ENCODE data around the gene NOP14. TPM values are rescaled to one million over a fixed set of nuclear protein-coding genes. Genes with fewer than 3 reads are reported as not detected.

NOP14 gene
- polyA plus RNA-seq, 1 of the 3 experiments (the other 2 are of a cell fraction) = 9.8 TPM

DNA sequence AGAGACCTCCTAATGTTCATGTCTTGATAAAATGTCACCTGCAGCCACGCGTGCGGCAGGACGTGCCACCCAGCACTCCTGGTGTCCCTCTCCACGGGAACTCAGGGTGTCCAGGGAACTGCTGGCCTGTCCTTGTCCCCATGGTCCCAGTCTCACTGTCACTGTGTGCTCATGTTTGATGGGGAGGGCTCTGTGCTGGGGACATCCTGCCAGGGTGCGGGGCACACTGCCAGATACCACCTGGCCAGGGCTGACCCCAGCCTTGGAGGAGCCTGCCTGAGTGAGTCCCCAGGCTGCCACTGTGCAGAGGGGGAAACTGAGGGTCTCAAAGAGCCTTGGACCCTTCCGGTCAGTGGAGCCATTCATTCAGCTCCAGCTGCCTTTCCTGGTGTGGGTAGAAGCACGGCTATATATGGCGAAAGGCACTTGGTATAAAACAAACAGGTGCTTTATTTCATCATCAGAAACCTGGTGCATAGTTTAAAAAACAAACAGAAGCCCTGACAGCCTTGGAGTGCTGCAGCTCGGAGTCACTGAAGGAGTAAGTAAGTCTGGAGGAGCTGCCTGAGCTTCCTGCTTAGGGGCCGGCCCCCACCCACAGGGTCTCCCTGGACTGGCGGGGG, 33.0 kb downstream of the NOP14 start (continued):
- TF ChIP-seq, protein P1, sequence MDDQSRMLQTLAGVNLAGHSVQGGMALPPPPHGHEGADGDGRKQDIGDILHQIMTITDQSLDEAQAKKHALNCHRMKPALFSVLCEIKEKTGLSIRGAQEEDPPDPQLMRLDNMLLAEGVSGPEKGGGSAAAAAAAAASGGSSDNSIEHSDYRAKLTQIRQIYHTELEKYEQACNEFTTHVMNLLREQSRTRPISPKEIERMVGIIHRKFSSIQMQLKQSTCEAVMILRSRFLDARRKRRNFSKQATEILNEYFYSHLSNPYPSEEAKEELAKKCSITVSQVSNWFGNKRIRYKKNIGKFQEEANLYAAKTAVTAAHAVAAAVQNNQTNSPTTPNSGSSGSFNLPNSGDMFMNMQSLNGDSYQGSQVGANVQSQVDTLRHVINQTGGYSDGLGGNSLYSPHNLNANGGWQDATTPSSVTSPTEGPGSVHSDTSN (IDR thresholded peaks at IDR 0.05) = no peak
- TF ChIP-seq EP300 (IDR thresholded peaks at IDR 0.05; ENCODE audit: borderline replicate concordance in 1 of 2, low read depth in 1 of 2, low read length in 1 of 2) (no peak), MAX (IDR thresholded peaks at IDR 0.05; ENCODE audit: low read depth) (no peak), USF2 (IDR thresholded peaks at IDR 0.05; ENCODE audit: borderline replicate concordance, low read depth, low read length) (no peak), NFIC (IDR thresholded peaks at IDR 0.05; ENCODE audit: borderline replicate concordance) (no peak)

- TF ChIP-seq SMC3 (IDR thresholded peaks at IDR 0.05; ENCODE audit: low read depth, low read length) = no peak
- TF ChIP-seq ELF1 (IDR thresholded peaks at IDR 0.05) = no peak
- TF ChIP-seq RXRA (IDR thresholded peaks at IDR 0.05; ENCODE audit: borderline replicate concordance, low read depth) = no peak
- TF ChIP-seq TEAD4 (IDR thresholded peaks at IDR 0.05; ENCODE audit: borderline replicate concordance, insufficient read depth) = no peak
- no peak for TF ChIP-seq RFX5 (IDR thresholded peaks at IDR 0.05; ENCODE audit: low read length)
- no peak for TF ChIP-seq EP300 (IDR thresholded peaks at IDR 0.05; ENCODE audit: borderline replicate concordance in 1 of 2, low read depth in 1 of 2, low read length in 1 of 2)
- TF ChIP-seq GABPA (IDR thresholded peaks at IDR 0.05; ENCODE audit: low read depth) = no peak
- no peak for TF ChIP-seq GATA2 (CRISPR knock-in tag; IDR thresholded peaks at IDR 0.05)
- TF ChIP-seq TAF1 (IDR thresholded peaks at IDR 0.05; ENCODE audit: borderline replicate concordance, low read depth, low read length) = no peak
- TF ChIP-seq IRF3 (IDR thresholded peaks at IDR 0.05; ENCODE audit: low read depth, low read length) = no peak
- TF ChIP-seq JUND (IDR thresholded peaks at IDR 0.05) = no peak
- TF ChIP-seq SIN3A (IDR thresholded peaks at IDR 0.05; ENCODE audit: borderline replicate concordance, low read depth, low read length) = no peak
- TF ChIP-seq USF1 (IDR thresholded peaks at IDR 0.05; ENCODE audit: borderline replicate concordance, low read depth) = no peak
- Histone ChIP-seq H3K4me1 (ENCODE audit: control insufficient read depth in 1 of 2, insufficient read depth in 2 of 2, low read depth in 1 of 2, low read length in 1 of 2) (peaks cover 7 to 16% of the 10 kb centered on the region in 2 experiments; a peak in 2 of 4 replicates), H3K27ac (ENCODE audit: low read depth in 2 of 2, low read length in 1 of 2) (no peak overlapping the region; a peak in 1 of 4 replicates), H3K79me2 (ENCODE audit: insufficient read depth) (peaks cover 15% of the 10 kb centered on the region), H3F3A (replicated peaks; ENCODE audit: insufficient read depth) (peaks cover 8% of the 10 kb centered on the region), H3K9me2 (no peaks in the 10 kb centered on the region), H3K27me3 (ENCODE audit: insufficient read depth) (no peaks in the 10 kb centered on the region), H3K9ac (no peak overlapping the region), H3K4me3 (ENCODE audit: low read depth in 2 of 2, low read length in 1 of 2) (no peak overlapping the region), H2AFZ (ENCODE audit: low read depth) (no peak overlapping the region), H4K20me1 (ENCODE audit: insufficient read depth) (peaks cover 8% of the 10 kb centered on the region; the same call in 1 of the 2 replicates), H3K36me3 (replicated peaks in 1 of 2; ENCODE audit: control insufficient read depth in 1 of 2, insufficient read depth in 2 of 2, low read length in 1 of 2) (peaks cover 14 to 79% of the 10 kb centered on the region in 2 experiments), H3K9me3 (no peaks in the 10 kb centered on the region), H3K4me2 (no peak overlapping the region)
- ChIA-PET POLR2A (no interaction called here), CTCF (no interaction called here)
- DNase-seq = no peak
- WGBS (ENCODE audit: low lambda C conversion rate) = 93% methylated on average over 11 of the region's 16 CpGs
Observed at GRCh38 chr4:2929469-2929868, 33.7 kb downstream of the NOP14 start.

Data from SK-N-SH (cell line).